Lower lobe of right lung (tissue), 2 donors: ENCODE results near the gene MBOAT1. TPM values are rescaled to one million over a fixed set of nuclear protein-coding genes. Genes with fewer than 3 reads are reported as not detected.

ENCODE experiments used
- ATAC-seq, 2 donors: fragments of 200-7000 bp; cut with Tn5 transposase; one replicate each; pipeline ENCODE4 v1.9.1; 2020 to 2022; ENCODE audit warnings: mild to moderate bottlenecking in 2 of 2, moderate library complexity in 2 of 2
- DNase-seq: peaks from one replicate; pipeline ENCODE4 v3.0.0-alpha.2; 2020
- H3K27ac ChIP-seq: fragments of 200-600 bp; one replicate; pipeline ENCODE4 v1.8.0; 2022
- H3K27me3 ChIP-seq: fragments of 200-600 bp; one replicate; pipeline ENCODE4 v1.8.0; 2022; ENCODE audit warnings: low read depth
- H3K36me3 ChIP-seq: fragments of 200-600 bp; one replicate; pipeline ENCODE4 v1.8.0; 2022; ENCODE audit warnings: mild to moderate bottlenecking
- H3K4me1 ChIP-seq: fragments of 200-600 bp; one replicate; pipeline ENCODE4 v1.8.0; 2022
- H3K4me3 ChIP-seq: fragments of 200-600 bp; one replicate; pipeline ENCODE4 v1.8.0; 2022; ENCODE audit warnings: mild to moderate bottlenecking
- H3K9me3 ChIP-seq: fragments of 200-600 bp; one replicate; pipeline ENCODE4 v1.8.0; 2022
- CTCF ChIP-seq: fragments of 200-600 bp; IDR thresholded peaks from one replicate; pipeline ENCODE4 v1.8.0; 2022; ENCODE audit warnings: antibody characterized with exemption, mild to moderate bottlenecking
- intact Hi-C: fragments of 100-400 bp; cut with DNase I; formaldehyde crosslinking; loops from one replicate; pipeline ENCODE4 v1.11.0; 2022
- total RNA-seq: library from RNA; stranded (reverse); fragmentation: NEBNext Ultra II Directional; extraction: Animal tissue kit (Norgen Biotek cat#: 25700); gene quantifications from one replicate; pipeline ENCODE4 v1.2.1, GENCODE V29; 2021
- donor health status: DM: no; HTN: yes; CAD: no; lungs with severe emphysema.

MBOAT1 gene
- total RNA-seq, 1 donor from 2014 or later, result 13.1 TPM

GRCh38 chr6:20236909-20237600 lies 24.8 kb upstream of the MBOAT1 start:
- no peaks in the 10 kb centered on the region for H3K9me3 ChIP-seq
- DNase-seq (no peak), ATAC-seq (no peak)
- H3K27ac ChIP-seq, result no peak overlapping the region
- intact Hi-C loops, result no loop called here
- TF ChIP-seq CTCF, result no peak
- no peaks in the 10 kb centered on the region for H3K4me1 ChIP-seq
- H3K36me3 ChIP-seq, result no peaks in the 10 kb centered on the region
- H3K4me3 ChIP-seq, result no peak overlapping the region
- H3K27me3 ChIP-seq, result no peaks in the 10 kb centered on the region

GRCh38 chr6:20236344-20236743 lies 24.1 kb upstream of the MBOAT1 start:
- Histone ChIP-seq H3K36me3 (no peaks in the 10 kb centered on the region), H3K9me3 (no peaks in the 10 kb centered on the region), H3K4me1 (no peaks in the 10 kb centered on the region), H3K27ac (no peak overlapping the region), H3K4me3 (no peak overlapping the region), H3K27me3 (no peaks in the 10 kb centered on the region)
- no peak for ATAC-seq
- no peak for TF ChIP-seq CTCF
- intact Hi-C loops, result no loop called here
- no peak for DNase-seq

- no peak for ATAC-seq
- H3K9me3 ChIP-seq, result no peaks in the 10 kb centered on the region
- no peak overlapping the region for H3K27ac ChIP-seq
- H3K27me3 ChIP-seq, result no peaks in the 10 kb centered on the region
- TF ChIP-seq CTCF, result no peak
- intact Hi-C loops, result no loop called here
- no peak for DNase-seq
- no peaks in the 10 kb centered on the region for H3K36me3 ChIP-seq
- H3K4me1 ChIP-seq, result no peaks in the 10 kb centered on the region
- H3K4me3 ChIP-seq, result no peak overlapping the region
Observed at GRCh38 chr6:20235041-20235440, 22.8 kb upstream of the MBOAT1 start.

DNA sequence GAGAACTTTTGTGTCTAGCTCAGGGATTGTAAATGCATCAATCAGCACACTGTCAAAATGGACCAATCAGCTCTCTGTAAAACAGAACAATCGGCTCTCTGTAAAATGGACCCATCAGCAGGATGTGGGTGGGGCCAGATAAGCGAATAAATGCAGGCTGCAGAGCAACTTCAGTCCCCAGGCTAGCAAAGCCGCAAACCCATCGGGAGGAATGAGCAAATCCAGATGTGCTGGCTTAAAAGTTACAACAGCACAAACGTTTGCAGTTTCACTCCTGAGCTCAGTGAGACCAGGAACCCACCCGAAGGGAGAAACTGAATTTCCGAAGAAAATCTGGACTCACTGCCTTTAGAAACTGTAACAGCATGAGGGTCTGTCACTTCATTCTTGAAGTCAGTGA lies 21.9 kb upstream of the MBOAT1 start:
- H3K4me1 ChIP-seq, result no peaks in the 10 kb centered on the region
- no peak overlapping the region for H3K4me3 ChIP-seq
- no peaks in the 10 kb centered on the region for H3K36me3 ChIP-seq
- no peak overlapping the region for H3K27ac ChIP-seq
- no peaks in the 10 kb centered on the region for H3K9me3 ChIP-seq
- intact Hi-C loops, result no loop called here
- H3K27me3 ChIP-seq, result no peaks in the 10 kb centered on the region
- no peak for ATAC-seq
- DNase-seq, result no peak
- no peak for TF ChIP-seq CTCF

DNA sequence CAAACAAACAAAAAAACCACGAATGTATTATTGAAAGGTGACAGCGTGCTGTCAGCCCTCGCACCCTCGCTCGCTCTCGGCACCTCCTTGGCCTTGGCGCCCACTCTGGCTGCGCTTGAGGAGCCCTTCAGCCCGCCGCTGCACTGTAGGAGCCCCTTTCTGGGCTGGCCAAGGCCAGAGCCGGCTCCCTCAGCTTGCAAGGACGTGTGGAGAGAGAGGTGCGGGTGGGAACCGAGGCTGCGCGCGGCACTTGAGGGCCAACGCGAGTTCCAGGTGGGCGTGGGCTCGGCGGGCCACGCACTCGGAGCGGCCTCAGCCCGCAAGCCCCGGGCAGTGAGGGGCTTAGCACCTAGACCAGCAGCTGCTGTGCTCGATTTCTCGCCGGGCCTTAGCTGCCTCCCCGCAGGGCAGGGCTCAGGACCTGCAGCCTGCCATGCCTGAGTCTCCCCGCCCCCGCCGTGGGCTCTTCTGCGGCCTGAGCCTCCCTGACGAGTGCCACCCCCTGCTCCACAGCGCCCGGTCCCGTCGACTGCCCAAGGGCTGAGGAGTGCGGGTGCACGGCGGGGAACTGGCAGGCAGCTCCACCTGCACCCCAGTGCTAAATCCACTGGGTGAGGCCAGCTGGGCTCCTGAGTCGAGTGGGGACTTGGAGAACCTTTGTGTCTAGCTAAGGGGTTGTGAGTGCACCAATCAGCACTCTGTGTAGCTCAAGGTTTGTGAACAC lies 20.9 kb upstream of the MBOAT1 start:
- Histone ChIP-seq H3K27ac (no peak overlapping the region), H3K36me3 (no peaks in the 10 kb centered on the region), H3K27me3 (no peaks in the 10 kb centered on the region), H3K4me3 (no peak overlapping the region), H3K9me3 (no peaks in the 10 kb centered on the region), H3K4me1 (no peaks in the 10 kb centered on the region)
- no peak for TF ChIP-seq CTCF
- intact Hi-C loops, result no loop called here
- ATAC-seq (no peak), DNase-seq (no peak)
